Activated T-cell treated with anti-CD3 and anti-CD28 coated beads, Interleukin-2, amount 50 U/mL, for 1 hour (primary cell): ENCODE results near the gene ADRA2B.
"Not testable (repeated sequence)": the region's sequence is repeated elsewhere in the genome, so short reads cannot be mapped to it uniquely, and the experiment has no call there.

ENCODE experiments used
- DNase-seq: peaks from one replicate; pipeline ENCODE4 v3.0.0-alpha.2; 2020

ADRA2B gene

GRCh38 chr2:96116424-96116878, at the start of gene ADRA2B:
ADRA2B (minus strand) TSS chr2:96116571; CDS start chr2:96116149, 422 bp downstream.
- DNase-seq, result peak; percentile 82

- peak; percentile 52 for DNase-seq
These were observed 48.3 kb upstream of the ADRA2B start for GRCh38 chr2:96164459-96165184.

GRCh38 chr2:96163768-96164429, 47.5 kb upstream of the ADRA2B start:
- peak; percentile 71 for DNase-seq

GRCh38 chr2:96163415-96163767, 47.0 kb upstream of the ADRA2B start:
- no peak for DNase-seq

- DNase-seq, result no peak
These were observed 45.5 kb upstream of the ADRA2B start for GRCh38 chr2:96161898-96162297.

- DNase-seq, result not testable (repeated sequence)
These were observed 44.0 kb upstream of the ADRA2B start for GRCh38 chr2:96160366-96160765.

GRCh38 chr2:96159084-96159830, 42.9 kb upstream of the ADRA2B start:
- DNase-seq, result no peak

GRCh38 chr2:96158554-96158940, 42.2 kb upstream of the ADRA2B start:
- no peak for DNase-seq

GRCh38 chr2:96157649-96158553, 41.5 kb upstream of the ADRA2B start:
- peak; percentile 82 for DNase-seq

- no peak for DNase-seq
These were observed 40.7 kb upstream of the ADRA2B start for GRCh38 chr2:96156926-96157648.

GRCh38 chr2:96156011-96156820, 39.8 kb upstream of the ADRA2B start:
- DNase-seq, result no peak

GRCh38 chr2:96154506-96155380, 38.4 kb upstream of the ADRA2B start:
- DNase-seq, result no peak

- DNase-seq, result no peak
These were observed 37.6 kb upstream of the ADRA2B start for GRCh38 chr2:96153991-96154431.

- no peak for DNase-seq
These were observed 36.9 kb upstream of the ADRA2B start for GRCh38 chr2:96153291-96153713.

GRCh38 chr2:96152304-96153161, 36.2 kb upstream of the ADRA2B start:
- DNase-seq, result no peak

GRCh38 chr2:96151595-96152303, 35.4 kb upstream of the ADRA2B start:
- DNase-seq, result no peak

GRCh38 chr2:96150791-96151594, 34.6 kb upstream of the ADRA2B start:
- DNase-seq, result no peak
